ENCODE data around the gene FASN. TPM values are rescaled to one million over a fixed set of nuclear protein-coding genes. Genes with fewer than 3 reads are reported as not detected.

FASN gene
- polyA plus RNA-seq, 1 of the 3 experiments (the other 2 are of a cell fraction) = 55.1 TPM

DNA sequence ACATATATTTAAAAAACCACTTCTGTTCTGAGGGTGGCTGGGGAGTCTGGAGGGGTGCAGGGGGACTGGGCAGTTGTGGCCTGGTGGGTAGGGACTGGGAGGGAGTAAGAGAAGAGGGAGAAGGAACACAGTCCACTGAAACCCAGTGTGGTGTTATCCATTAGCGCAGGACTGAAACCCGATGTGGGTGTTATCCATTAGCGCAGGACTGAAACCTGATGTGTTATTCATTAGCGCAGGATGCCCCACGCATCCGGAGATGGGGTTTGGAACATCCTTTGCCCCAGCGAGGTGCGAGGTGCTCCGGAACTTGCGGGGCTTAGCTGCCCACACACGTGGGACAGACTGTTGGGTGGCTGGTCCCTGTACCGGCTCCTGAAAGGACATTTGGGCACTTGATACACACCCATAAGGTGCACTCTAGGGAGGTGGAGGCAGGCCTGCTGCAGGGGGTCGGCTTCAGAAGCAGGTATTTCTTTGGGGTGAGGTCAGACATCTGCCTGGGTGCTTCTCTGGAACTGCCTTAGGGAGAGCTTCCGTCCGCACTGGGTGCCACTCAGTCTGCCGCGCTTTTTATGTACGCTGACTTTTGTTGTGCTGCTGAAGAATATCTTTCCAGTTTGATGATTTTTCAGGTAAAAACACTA is 20.3 kb upstream of the FASN start:
- no peak overlapping the region for H3K4me2 ChIP-seq
- WGBS (ENCODE audit: low lambda C conversion rate) = 94% methylated on average over 13 of the region's 18 CpGs
- H3K36me3 ChIP-seq (replicated peaks in 1 of 2; ENCODE audit: control insufficient read depth in 1 of 2, insufficient read depth in 2 of 2, low read length in 1 of 2) = peaks cover 8 to 9% of the 10 kb centered on the region in 2 experiments
- H3K79me2 ChIP-seq (ENCODE audit: insufficient read depth) = 0 out of 2 replicates have a peak, but pooled peaks cover under 1% of the 10 kb centered on the region
- no peaks in the 10 kb centered on the region for H4K20me1 ChIP-seq (ENCODE audit: insufficient read depth)
- H3K4me1 ChIP-seq (ENCODE audit: control insufficient read depth in 1 of 2, insufficient read depth in 2 of 2, low read depth in 1 of 2, low read length in 1 of 2) = peaks cover 0 to 7% of the 10 kb centered on the region in 2 experiments; a peak in 1 of 4 replicates
- no peak overlapping the region for H3K9ac ChIP-seq
- no peaks in the 10 kb centered on the region for H3K27me3 ChIP-seq (ENCODE audit: insufficient read depth)
- H3K9me2 ChIP-seq = no peaks in the 10 kb centered on the region
- H3K4me3 ChIP-seq (ENCODE audit: low read depth in 2 of 2, low read length in 1 of 2) = no peak overlapping the region
- no peaks in the 10 kb centered on the region for H3F3A ChIP-seq (replicated peaks; ENCODE audit: insufficient read depth)
- no peak overlapping the region for H3K27ac ChIP-seq (ENCODE audit: low read depth in 2 of 2, low read length in 1 of 2)
- H2AFZ ChIP-seq (ENCODE audit: low read depth) = no peak overlapping the region
- ChIA-PET POLR2A (no interaction called here), CTCF (interaction anchor here (1.2 to 3.0 kb wide), 2 partner anchors 11 to 23 kb away, joined by 3 to 18 read pairs; no protein-coding TSS in a partner anchor)
- H3K9me3 ChIP-seq = no peaks in the 10 kb centered on the region
- peak; percentile 17 for DNase-seq
- TF ChIP-seq NFIC (IDR thresholded peaks at IDR 0.05; ENCODE audit: borderline replicate concordance) (no peak), TAF1 (IDR thresholded peaks at IDR 0.05; ENCODE audit: borderline replicate concordance, low read depth, low read length) (no peak), SMC3 (IDR thresholded peaks at IDR 0.05; ENCODE audit: low read depth, low read length) (no peak), MEF2A (IDR thresholded peaks at IDR 0.05; ENCODE audit: borderline replicate concordance, low read depth) (no peak), FOSL2 (IDR thresholded peaks at IDR 0.05; ENCODE audit: borderline replicate concordance, low read depth) (no peak), NRF1 (IDR thresholded peaks at IDR 0.05; ENCODE audit: low read depth, low read length) (no peak), SIN3A (IDR thresholded peaks at IDR 0.05; ENCODE audit: borderline replicate concordance, low read depth, low read length) (no peak), EZH2phosphoT487 (IDR thresholded peaks at IDR 0.05; ENCODE audit: borderline replicate concordance, low read depth) (no peak), FOXJ3 (CRISPR knock-in tag; IDR thresholded peaks at IDR 0.05) (no peak), JUND (IDR thresholded peaks at IDR 0.05) (no peak)
- TF ChIP-seq, protein P1, sequence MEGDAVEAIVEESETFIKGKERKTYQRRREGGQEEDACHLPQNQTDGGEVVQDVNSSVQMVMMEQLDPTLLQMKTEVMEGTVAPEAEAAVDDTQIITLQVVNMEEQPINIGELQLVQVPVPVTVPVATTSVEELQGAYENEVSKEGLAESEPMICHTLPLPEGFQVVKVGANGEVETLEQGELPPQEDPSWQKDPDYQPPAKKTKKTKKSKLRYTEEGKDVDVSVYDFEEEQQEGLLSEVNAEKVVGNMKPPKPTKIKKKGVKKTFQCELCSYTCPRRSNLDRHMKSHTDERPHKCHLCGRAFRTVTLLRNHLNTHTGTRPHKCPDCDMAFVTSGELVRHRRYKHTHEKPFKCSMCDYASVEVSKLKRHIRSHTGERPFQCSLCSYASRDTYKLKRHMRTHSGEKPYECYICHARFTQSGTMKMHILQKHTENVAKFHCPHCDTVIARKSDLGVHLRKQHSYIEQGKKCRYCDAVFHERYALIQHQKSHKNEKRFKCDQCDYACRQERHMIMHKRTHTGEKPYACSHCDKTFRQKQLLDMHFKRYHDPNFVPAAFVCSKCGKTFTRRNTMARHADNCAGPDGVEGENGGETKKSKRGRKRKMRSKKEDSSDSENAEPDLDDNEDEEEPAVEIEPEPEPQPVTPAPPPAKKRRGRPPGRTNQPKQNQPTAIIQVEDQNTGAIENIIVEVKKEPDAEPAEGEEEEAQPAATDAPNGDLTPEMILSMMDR (IDR thresholded peaks at IDR 0.05) = no peak
- TF ChIP-seq, protein P2, sequence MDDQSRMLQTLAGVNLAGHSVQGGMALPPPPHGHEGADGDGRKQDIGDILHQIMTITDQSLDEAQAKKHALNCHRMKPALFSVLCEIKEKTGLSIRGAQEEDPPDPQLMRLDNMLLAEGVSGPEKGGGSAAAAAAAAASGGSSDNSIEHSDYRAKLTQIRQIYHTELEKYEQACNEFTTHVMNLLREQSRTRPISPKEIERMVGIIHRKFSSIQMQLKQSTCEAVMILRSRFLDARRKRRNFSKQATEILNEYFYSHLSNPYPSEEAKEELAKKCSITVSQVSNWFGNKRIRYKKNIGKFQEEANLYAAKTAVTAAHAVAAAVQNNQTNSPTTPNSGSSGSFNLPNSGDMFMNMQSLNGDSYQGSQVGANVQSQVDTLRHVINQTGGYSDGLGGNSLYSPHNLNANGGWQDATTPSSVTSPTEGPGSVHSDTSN (IDR thresholded peaks at IDR 0.05) = no peak
- TF ChIP-seq, protein P3, sequence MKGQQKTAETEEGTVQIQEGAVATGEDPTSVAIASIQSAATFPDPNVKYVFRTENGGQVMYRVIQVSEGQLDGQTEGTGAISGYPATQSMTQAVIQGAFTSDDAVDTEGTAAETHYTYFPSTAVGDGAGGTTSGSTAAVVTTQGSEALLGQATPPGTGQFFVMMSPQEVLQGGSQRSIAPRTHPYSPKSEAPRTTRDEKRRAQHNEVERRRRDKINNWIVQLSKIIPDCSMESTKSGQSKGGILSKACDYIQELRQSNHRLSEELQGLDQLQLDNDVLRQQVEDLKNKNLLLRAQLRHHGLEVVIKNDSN (IDR thresholded peaks at IDR 0.05; ENCODE audit: borderline replicate concordance, low read depth) = no peak
